UCSD-AML1 (cell line): ENCODE data around the gene ERAL1.
"Not testable (repeated sequence)": the region's sequence is repeated elsewhere in the genome, so short reads cannot be mapped to it uniquely, and the experiment has no call there.

Experiments
- DNase-seq: peaks from one replicate; lab custom pipeline; 2025; ENCODE audit not compliant: unreplicated experiment; lab: John Stamatoyannopoulos, UW

ERAL1 gene

DNA sequence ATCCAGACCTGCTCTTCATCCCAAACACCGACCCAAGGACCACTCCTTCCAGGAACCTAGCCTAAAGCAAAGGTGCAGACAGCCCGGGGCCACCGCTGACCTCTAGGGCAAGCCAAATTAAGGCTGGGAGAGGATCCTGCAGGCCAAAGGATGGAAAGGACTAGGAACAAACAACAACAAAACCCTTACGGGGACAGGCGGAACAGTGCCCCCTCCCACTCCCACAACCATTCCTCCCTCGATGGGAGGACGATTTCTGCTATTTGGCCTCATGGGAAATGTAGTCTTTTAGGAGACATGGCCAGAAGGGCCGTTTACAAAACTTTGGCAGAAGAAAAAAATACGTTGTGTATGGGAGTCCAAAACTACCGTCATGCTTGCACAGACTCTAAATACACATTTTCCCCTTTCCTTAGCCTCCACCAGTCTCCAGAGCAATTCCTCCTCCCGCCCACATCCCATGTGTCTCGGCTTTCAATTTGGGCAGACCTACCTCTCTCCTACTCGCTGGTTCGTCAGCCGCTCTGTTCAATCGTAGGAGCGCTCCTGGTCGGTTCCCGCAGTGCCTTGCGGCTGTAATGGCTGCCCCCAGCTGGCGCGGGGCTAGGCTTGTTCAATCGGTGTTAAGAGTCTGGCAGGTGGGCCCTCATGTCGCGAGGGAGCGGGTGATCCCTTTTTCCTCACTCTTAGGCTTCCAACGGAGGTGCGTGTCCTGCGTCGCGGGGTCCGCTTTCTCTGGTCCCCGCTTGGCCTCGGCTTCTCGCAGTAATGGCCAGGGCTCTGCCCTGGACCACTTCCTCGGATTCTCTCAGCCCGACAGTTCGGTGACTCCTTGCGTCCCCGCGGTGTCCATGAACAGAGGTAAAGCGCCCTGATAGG lies at the start of gene ERAL1:
TSS of gene ERAL1 (plus strand) at position 560 of the 879 bp plus-strand sequence. CDS start at position 579, 19 bp downstream.
- peak; percentile 79 for DNase-seq

DNA sequence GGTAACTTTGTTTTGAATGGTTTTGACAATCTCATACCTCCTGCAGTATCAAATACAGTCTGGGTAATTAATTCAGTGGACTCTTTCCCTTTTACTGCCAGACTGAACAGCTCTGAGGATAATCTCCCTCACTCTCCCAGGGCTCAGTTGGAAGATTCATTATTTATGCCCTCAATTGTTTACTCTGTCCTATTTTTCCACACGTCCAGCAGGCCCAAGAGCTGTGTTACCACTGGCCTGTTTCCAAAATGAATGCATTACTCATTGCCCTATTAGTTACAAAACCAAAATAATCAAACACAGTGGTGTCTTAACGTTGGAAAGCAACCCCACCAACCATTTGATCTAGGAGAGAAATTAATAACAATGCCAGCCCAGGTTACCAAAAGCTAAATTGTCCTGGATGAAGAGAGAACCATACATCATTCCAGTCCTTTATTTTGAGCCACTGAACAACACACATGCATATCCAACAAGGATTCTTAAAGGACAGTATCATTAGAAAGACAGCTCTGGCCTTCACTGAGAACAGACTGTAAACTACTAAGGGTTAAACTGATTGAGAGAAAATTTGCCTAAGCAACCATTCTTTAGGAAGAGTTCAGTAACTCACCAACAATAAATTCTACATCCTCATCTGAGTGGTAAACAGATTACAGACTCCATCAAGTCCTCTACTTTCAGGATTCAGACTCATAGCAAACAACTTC lies 46.7 kb upstream of the ERAL1 start:
- no peak for DNase-seq

DNA sequence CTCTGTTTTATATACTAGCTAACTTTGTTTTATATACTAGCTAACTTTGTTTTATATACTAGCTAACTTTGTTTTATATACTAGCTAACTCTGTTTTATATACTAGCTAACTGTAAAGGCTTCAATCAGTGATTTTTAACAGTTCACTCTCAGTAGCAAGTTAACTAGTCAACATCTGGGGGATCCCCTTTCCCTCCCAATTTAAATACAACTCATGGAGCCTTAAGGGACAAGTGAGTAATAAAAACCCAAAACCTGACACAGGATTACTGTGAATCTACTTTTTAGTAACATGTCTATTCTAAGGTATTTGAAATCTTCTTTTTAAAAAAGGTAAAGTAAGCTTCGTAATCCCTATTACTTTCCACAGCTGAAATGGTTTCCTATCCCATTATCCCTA lies 44.4 kb upstream of the ERAL1 start:
- no peak for DNase-seq

DNA sequence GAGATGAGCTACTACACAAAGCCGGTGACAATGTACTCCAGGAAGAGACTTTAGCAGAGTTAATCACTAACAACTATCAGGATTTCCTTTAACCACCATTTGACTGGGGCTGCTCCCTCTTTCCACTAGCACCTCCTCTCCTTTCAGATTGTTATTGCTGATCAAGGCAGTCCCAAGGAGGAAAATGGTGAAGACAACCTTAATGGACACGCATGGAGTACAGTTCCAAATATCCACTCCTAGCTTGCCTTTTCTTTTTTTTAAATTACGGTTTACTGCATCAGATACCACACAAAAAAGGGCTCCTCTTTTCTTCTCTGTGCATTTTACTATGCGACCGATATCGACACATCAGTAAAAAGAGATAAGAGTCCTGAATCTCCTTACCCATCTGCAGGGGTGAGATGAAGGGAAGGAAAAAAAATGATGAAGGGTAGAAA lies 43.1 kb upstream of the ERAL1 start:
- DNase-seq: no peak

GRCh38 chr17:28812091-28812747 lies 42.6 kb upstream of the ERAL1 start:
- DNase-seq: peak; percentile 95

- no peak for DNase-seq
Observed at GRCh38 chr17:28812748-28813377, 42.0 kb upstream of the ERAL1 start.

DNA sequence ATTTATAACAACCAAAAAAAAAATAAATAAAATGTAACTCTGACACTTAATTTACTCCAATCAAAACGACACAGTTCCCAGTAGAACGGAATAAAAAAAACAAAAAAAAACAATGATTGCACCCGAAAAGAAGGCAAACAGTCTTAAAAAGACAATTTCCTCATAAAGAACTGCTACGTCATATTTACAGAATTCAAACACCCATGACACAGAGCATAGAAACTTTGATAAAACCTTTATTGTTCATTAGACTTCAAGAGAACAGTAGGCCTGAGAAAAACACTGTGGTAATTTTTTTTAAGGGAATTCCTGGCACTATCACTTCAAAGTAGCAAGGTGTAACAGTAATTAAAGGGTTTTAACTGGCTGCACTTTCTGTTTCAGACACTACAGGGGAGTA lies 38.3 kb upstream of the ERAL1 start:
- DNase-seq: no peak

- DNase-seq: no peak
Observed at GRCh38 chr17:28818819-28819221, 36.0 kb upstream of the ERAL1 start.

DNA sequence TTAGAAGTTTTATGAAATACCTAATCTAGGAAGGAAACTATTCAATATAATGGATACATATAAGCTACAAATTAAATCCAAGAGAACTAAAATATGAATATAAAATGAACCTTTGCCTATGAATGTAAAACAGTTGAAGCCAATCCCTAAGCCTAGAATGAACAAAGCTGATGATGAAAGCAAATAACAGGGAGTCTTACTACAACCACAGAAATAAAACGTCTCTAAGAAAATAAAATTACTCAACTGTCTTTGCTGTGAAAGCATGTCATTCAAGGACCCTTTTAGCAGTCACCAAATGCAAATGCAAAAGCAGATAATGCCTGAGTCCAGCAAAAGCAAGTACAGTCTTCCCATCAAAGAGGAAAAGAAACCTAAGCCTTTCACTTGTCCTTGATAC lies 35.2 kb upstream of the ERAL1 start:
- no peak for DNase-seq

DNA sequence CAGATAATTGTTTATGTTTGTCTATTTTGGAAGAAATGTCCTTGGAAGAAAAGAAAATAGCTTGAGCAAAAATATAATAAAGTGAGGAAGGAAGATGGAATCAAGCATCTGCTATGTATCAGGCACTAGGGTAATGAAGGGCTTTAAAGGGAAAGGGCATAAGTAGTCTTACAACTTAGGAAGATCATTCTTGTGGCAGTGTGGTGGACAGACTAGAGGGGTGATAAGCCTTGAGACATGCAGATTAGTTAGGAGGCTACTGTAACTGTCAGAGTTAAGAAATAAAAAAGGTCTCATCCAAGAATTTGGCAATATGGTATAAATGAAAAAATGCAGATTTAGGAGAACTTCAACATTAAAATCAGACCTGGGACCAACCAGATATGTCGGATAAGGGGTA lies 27.1 kb upstream of the ERAL1 start:
- DNase-seq: no peak

GRCh38 chr17:28828294-28829040 lies 26.3 kb upstream of the ERAL1 start:
- DNase-seq: no peak

DNA sequence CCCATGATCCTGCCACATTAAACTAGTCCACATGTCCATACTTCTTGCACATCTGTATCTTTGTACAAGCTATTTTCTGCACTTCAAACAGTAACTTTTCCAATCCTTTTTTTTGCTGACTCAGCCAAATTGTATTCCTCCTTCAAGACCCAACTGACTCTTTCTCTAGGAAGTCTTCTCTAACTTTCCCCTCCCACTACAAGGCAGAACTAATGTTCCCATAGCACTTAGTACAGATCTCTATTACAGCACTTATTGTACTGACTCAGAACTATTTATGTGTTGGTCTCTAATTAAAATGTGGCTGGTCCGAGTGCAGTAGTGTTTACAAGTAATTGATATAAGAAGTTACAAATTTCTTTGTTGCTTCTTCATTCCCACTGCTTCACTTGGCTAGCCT lies 20.4 kb upstream of the ERAL1 start:
- no peak for DNase-seq

DNA sequence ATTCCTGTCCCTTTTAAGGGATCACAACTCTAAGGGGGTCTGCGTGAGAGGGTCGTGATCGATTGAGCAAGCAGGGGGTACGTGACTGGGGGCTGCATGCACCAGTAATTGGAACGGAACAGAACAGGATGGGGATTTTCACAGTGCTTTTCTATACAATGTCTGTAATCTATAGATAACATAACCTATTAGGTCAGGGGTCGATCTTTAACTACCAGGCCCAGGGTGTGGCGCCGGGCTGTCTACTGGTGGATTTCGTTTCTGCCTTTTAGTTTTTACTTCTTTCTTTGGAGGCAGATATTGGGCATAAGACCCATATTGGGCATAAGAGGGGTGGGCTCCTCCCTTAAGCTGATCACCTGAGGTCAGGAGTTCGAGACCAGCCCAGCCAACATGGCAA lies 18.3 kb upstream of the ERAL1 start:
- DNase-seq: not testable (repeated sequence)

DNA sequence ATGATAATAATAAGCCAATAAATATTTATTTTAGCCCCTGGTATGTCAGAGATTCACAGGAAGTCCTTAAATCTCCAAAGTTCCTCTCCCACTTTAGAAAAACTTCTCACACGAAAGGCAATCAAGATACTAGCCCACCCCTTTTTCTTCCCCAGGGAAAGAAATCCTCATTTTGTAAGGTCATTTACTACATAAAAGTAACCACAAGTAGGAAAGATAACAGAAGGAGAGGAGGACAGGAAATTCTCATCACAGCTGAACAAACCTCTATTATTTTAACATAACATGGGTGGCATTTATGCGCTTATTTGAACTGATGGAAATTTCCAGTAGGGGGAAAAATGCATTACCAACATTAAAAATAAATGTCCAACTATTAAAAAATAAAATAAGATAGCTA lies 15.6 kb upstream of the ERAL1 start:
- DNase-seq: no peak

GRCh38 chr17:28841901-28842281 lies 12.9 kb upstream of the ERAL1 start:
- no peak for DNase-seq

GRCh38 chr17:28842282-28843012 lies 12.4 kb upstream of the ERAL1 start, which contains the start of gene FAM222B:
TSS of gene FAM222B (minus strand) at chr17:28842790. CDS start at chr17:28766667, 76,123 bp downstream.
- peak; percentile 90 for DNase-seq

GRCh38 chr17:28843816-28844148 lies 11.0 kb upstream of the ERAL1 start:
- no peak for DNase-seq

DNA sequence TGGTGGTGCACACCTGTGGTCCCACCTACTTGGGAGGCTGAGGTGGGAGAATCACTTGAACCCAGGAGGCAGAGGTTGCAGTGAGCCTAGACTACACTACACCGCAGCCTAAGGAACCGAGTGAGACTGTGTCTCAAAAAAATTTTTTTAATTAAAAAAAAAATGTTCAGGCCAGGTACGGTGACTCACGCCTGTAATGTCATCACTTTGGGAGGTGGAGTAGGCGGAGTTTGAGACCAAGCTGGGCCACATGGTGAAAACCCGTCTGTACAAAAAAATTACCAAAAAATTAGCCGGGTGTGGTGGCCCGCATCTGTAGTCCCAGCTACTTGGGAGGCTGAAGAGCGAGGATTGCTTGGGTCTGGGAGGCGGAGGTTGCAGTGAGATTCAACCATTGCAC lies 8.6 kb upstream of the ERAL1 start:
- DNase-seq: no peak

DNA sequence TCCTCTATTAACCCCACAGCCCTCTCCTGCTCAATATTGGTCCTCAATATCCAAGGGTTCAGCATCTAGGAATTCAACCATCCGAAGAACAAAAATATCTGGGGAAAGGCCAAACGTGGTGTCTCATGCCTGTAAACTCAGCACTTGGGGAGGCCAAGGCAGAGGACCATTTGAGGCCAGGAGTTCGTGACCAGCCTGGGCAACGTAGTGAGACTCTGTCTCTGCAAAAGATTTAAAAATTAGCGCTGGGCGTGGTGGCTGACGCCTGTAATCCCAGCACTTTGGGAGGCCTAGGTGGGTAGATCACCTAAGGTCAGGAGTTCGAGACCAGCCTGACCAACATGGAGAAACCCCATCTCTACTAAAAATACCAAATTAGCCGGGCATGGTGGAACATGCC lies 8.1 kb upstream of the ERAL1 start:
- DNase-seq: not testable (repeated sequence)

GRCh38 chr17:28848667-28849066 lies 6.1 kb upstream of the ERAL1 start:
- DNase-seq: peak; percentile 64
